Muscle layer of colon (tissue), 2 donors: Measurements from ENCODE around the gene GSG1L.

Source experiments
- H3K27ac ChIP-seq: one replicate; pipeline ENCODE4 v1.7.0; 2013; ENCODE audit warnings: low read depth, mild to moderate bottlenecking, low read length, moderate library complexity
- H3K27me3 ChIP-seq, 2 donors: one replicate each; pipeline ENCODE4 v1.7.0; 2013; ENCODE audit warnings: low read length in 2 of 2, mild to moderate bottlenecking in 2 of 2; ENCODE audit not compliant: insufficient read depth in 2 of 2, control insufficient read depth in 1 of 2
- H3K36me3 ChIP-seq: one replicate; pipeline ENCODE4 v1.7.0; 2013; ENCODE audit warnings: mild to moderate bottlenecking, low read length; ENCODE audit not compliant: insufficient read depth
- H3K4me1 ChIP-seq: one replicate; pipeline ENCODE4 v1.7.0; 2013; ENCODE audit warnings: mild to moderate bottlenecking, low read length; ENCODE audit not compliant: insufficient read depth
- H3K4me3 ChIP-seq, 2 donors: one replicate each; pipeline ENCODE4 v1.7.0; 2013; ENCODE audit warnings: low read length in 2 of 2, low read depth in 1 of 2, mild to moderate bottlenecking in 1 of 2, moderate library complexity in 1 of 2
- H3K9ac ChIP-seq: one replicate; pipeline ENCODE4 v1.7.0; 2013; ENCODE audit warnings: low read length
- H3K9me3 ChIP-seq: one replicate; pipeline ENCODE4 v1.7.0; 2013; ENCODE audit warnings: mild to moderate bottlenecking, low read length
- donor health status: abdominal sarcoma.
- donor health status: Adenocarcinoma of cecum.

Gene GSG1L

GRCh38 chr16:28103516-28104170, 40.1 kb upstream of the GSG1L start:
- Histone ChIP-seq H3K27ac (no peak overlapping the region), H3K9me3 (no peaks in the 10 kb centered on the region), H3K36me3 (peaks cover 78% of the 10 kb centered on the region), H3K4me1 (no peaks in the 10 kb centered on the region), H3K4me3 (no peak overlapping the region), H3K27me3 (no peaks in the 10 kb centered on the region), H3K9ac (no peak overlapping the region)

- Histone ChIP-seq H3K36me3 (peaks cover 72% of the 10 kb centered on the region), H3K9ac (no peak overlapping the region), H3K9me3 (no peaks in the 10 kb centered on the region), H3K4me1 (no peaks in the 10 kb centered on the region), H3K27me3 (no peaks in the 10 kb centered on the region), H3K4me3 (no peak overlapping the region), H3K27ac (no peak overlapping the region)
Measured at GRCh38 chr16:28101533-28101890, 38.0 kb upstream of the GSG1L start.

- Histone ChIP-seq H3K9me3 (no peaks in the 10 kb centered on the region), H3K4me1 (no peaks in the 10 kb centered on the region), H3K27ac (no peak overlapping the region), H3K9ac (no peak overlapping the region), H3K27me3 (no peaks in the 10 kb centered on the region), H3K4me3 (no peak overlapping the region), H3K36me3 (peaks cover 67% of the 10 kb centered on the region)
Measured at GRCh38 chr16:28100810-28101532, 37.5 kb upstream of the GSG1L start.

GRCh38 chr16:28098959-28099945, 35.7 kb upstream of the GSG1L start:
- Histone ChIP-seq H3K9me3 (no peaks in the 10 kb centered on the region), H3K36me3 (peaks cover 52% of the 10 kb centered on the region), H3K27ac (no peak overlapping the region), H3K9ac (no peak overlapping the region), H3K4me1 (no peaks in the 10 kb centered on the region), H3K4me3 (no peak overlapping the region), H3K27me3 (no peaks in the 10 kb centered on the region)

- Histone ChIP-seq H3K27me3 (no peaks in the 10 kb centered on the region), H3K36me3 (peaks cover 43% of the 10 kb centered on the region), H3K4me3 (no peak overlapping the region), H3K27ac (no peak overlapping the region), H3K4me1 (no peaks in the 10 kb centered on the region), H3K9ac (no peak overlapping the region), H3K9me3 (no peaks in the 10 kb centered on the region)
Measured at GRCh38 chr16:28098171-28098958, 34.9 kb upstream of the GSG1L start.

GRCh38 chr16:28096983-28097899, 33.7 kb upstream of the GSG1L start:
- Histone ChIP-seq H3K9ac (no peak overlapping the region), H3K4me1 (no peaks in the 10 kb centered on the region), H3K9me3 (no peaks in the 10 kb centered on the region), H3K4me3 (no peak overlapping the region), H3K27ac (no peak overlapping the region), H3K27me3 (no peaks in the 10 kb centered on the region), H3K36me3 (peaks cover 32% of the 10 kb centered on the region)

GRCh38 chr16:28093385-28093725, 29.8 kb upstream of the GSG1L start:
- Histone ChIP-seq H3K36me3 (peaks cover 6% of the 10 kb centered on the region), H3K27me3 (no peaks in the 10 kb centered on the region), H3K4me3 (no peak overlapping the region), H3K27ac (no peak overlapping the region), H3K9ac (no peak overlapping the region), H3K4me1 (no peaks in the 10 kb centered on the region), H3K9me3 (no peaks in the 10 kb centered on the region)

- no peak overlapping the region for H3K9ac ChIP-seq
- H3K36me3 ChIP-seq, result peaks cover 5% of the 10 kb centered on the region
- H3K27ac ChIP-seq, result no peak overlapping the region
- H3K4me1 ChIP-seq, result no peaks in the 10 kb centered on the region
- no peak overlapping the region for H3K4me3 ChIP-seq
- H3K9me3 ChIP-seq, result no peaks in the 10 kb centered on the region
- H3K27me3 ChIP-seq, result no peaks in the 10 kb centered on the region
Measured at GRCh38 chr16:28092721-28093384, 29.3 kb upstream of the GSG1L start.

- no peaks in the 10 kb centered on the region for H3K4me1 ChIP-seq
- no peaks in the 10 kb centered on the region for H3K27me3 ChIP-seq
- H3K4me3 ChIP-seq, result no peak overlapping the region
- H3K9ac ChIP-seq, result no peak overlapping the region
- no peaks in the 10 kb centered on the region for H3K36me3 ChIP-seq
- H3K27ac ChIP-seq, result no peak overlapping the region
- no peaks in the 10 kb centered on the region for H3K9me3 ChIP-seq
Measured at GRCh38 chr16:28091656-28092055, 28.1 kb upstream of the GSG1L start.
